Measurements from ENCODE around the gene SP3. TPM values are rescaled to one million over a fixed set of nuclear protein-coding genes. Genes with fewer than 3 reads are reported as not detected.

SP3 gene
- total and polyA plus RNA-seq, 2 experiments from 2014 or later, result 24.1 to 110 TPM

- Histone ChIP-seq H3F3A (replicated peaks; ENCODE audit: low read depth) (no peaks in the 10 kb centered on the region; the same call in 1 of the 2 replicates), H3K27ac (ENCODE audit: low read depth) (peak overlapping the region; percentile 95), H3K4me1 (ENCODE audit: insufficient read depth) (peaks cover 22% of the 10 kb centered on the region), H3K36me3 (ENCODE audit: insufficient read depth) (0 out of 2 replicates have a peak, but pooled peaks cover 5% of the 10 kb centered on the region), H3K4me3 (peak overlapping the region; percentile 72), H3K27me3 (ENCODE audit: insufficient read depth) (no peaks in the 10 kb centered on the region), H3K4me2 (peak overlapping the region; percentile 96), H3K9me2 (ENCODE audit: insufficient read depth) (no peaks in the 10 kb centered on the region), H2AFZ (no peak overlapping the region), H4K20me1 (replicated peaks; ENCODE audit: insufficient read depth) (peaks cover 32% of the 10 kb centered on the region), H3K79me2 (replicated peaks; ENCODE audit: insufficient read depth) (peaks cover 70% of the 10 kb centered on the region)
- H3K27ac Mint-ChIP-seq, result peak overlapping the region; percentile 82
- peaks cover 11% of the 10 kb centered on the region for H3K27me3 Mint-ChIP-seq (ENCODE audit: insufficient read depth, low read depth, poor library complexity)
- TF ChIP-seq CREB1 (CRISPR knock-in tag; IDR thresholded peaks at IDR 0.05; ENCODE audit: low read depth) (no peak), NANOG (IDR thresholded peaks at IDR 0.05; ENCODE audit: borderline replicate concordance) (no peak), CTCF (conservative IDR thresholded peaks at IDR 0.05; ENCODE audit: low read depth in 2 of 2) (no peak), JUNB (IDR thresholded peaks at IDR 0.05; ENCODE audit: unreplicated experiment) (no peak), POLR2AphosphoS5 (IDR thresholded peaks at IDR 0.05; ENCODE audit: low read depth) (no peak), ZNF331 (CRISPR knock-in tag; IDR thresholded peaks at IDR 0.05; ENCODE audit: low read depth) (no peak), ETS1 (IDR thresholded peaks at IDR 0.05) (no peak), ZNF114 (CRISPR knock-in tag; IDR thresholded peaks at IDR 0.05) (no peak)
- H3K9me3 Mint-ChIP-seq, result peaks cover 4% of the 10 kb centered on the region; the same call in 2 of the 3 replicates
- peaks cover 30% of the 10 kb centered on the region for H3K36me3 Mint-ChIP-seq (ENCODE audit: low read depth)
- no peak for DNase-seq (ENCODE audit: low spot score)
- peaks cover 39% of the 10 kb centered on the region for H3K4me1 Mint-ChIP-seq
- no peak for ATAC-seq
- peak overlapping the region; percentile 95 for H3K4me3 Mint-ChIP-seq
Observed at GRCh38 chr2:173962583-173963110, 2.5 kb downstream of the SP3 start.

- no peak for DNase-seq (ENCODE audit: low spot score)
- peak overlapping the region; percentile 72 for H3K4me3 ChIP-seq
- H3K27me3 ChIP-seq (ENCODE audit: insufficient read depth), result no peaks in the 10 kb centered on the region
- no peak overlapping the region for H3K27ac ChIP-seq (ENCODE audit: low read depth)
- H3K4me2 ChIP-seq, result peak overlapping the region; percentile 96
- peaks cover 4% of the 10 kb centered on the region; the same call in 2 of the 3 replicates for H3K9me3 Mint-ChIP-seq
- no peaks in the 10 kb centered on the region for H3K9me2 ChIP-seq (ENCODE audit: insufficient read depth)
- H3F3A ChIP-seq (replicated peaks; ENCODE audit: low read depth), result no peaks in the 10 kb centered on the region; the same call in 1 of the 2 replicates
- peak overlapping the region; percentile 19; the same call in 1 of the 2 replicates for H3K27ac Mint-ChIP-seq
- H3K4me1 Mint-ChIP-seq, result peaks cover 38% of the 10 kb centered on the region
- ATAC-seq, result no peak
- H3K4me1 ChIP-seq (ENCODE audit: insufficient read depth), result peaks cover 20% of the 10 kb centered on the region
- TF ChIP-seq JUNB (IDR thresholded peaks at IDR 0.05; ENCODE audit: unreplicated experiment) (no peak), CREB1 (CRISPR knock-in tag; IDR thresholded peaks at IDR 0.05; ENCODE audit: low read depth) (no peak), EZH2 (IDR thresholded peaks at IDR 0.05; ENCODE audit: low read depth, unreplicated experiment) (no peak)
- H4K20me1 ChIP-seq (replicated peaks; ENCODE audit: insufficient read depth), result peaks cover 38% of the 10 kb centered on the region
- peaks cover 30% of the 10 kb centered on the region for H3K36me3 Mint-ChIP-seq (ENCODE audit: low read depth)
- 0 out of 2 replicates have a peak, but pooled peaks cover 5% of the 10 kb centered on the region for H3K36me3 ChIP-seq (ENCODE audit: insufficient read depth)
- H3K27me3 Mint-ChIP-seq (ENCODE audit: insufficient read depth, low read depth, poor library complexity), result peaks cover 11% of the 10 kb centered on the region
- peak overlapping the region; percentile 95 for H3K4me3 Mint-ChIP-seq
- no peak overlapping the region for H2AFZ ChIP-seq
- H3K79me2 ChIP-seq (replicated peaks; ENCODE audit: insufficient read depth), result peaks cover 73% of the 10 kb centered on the region
Observed at GRCh38 chr2:173962031-173962430, 3.1 kb downstream of the SP3 start.

All from GM23338 (cell line).